ENCODE results near the gene HOXB7.

Gene HOXB7

DNA sequence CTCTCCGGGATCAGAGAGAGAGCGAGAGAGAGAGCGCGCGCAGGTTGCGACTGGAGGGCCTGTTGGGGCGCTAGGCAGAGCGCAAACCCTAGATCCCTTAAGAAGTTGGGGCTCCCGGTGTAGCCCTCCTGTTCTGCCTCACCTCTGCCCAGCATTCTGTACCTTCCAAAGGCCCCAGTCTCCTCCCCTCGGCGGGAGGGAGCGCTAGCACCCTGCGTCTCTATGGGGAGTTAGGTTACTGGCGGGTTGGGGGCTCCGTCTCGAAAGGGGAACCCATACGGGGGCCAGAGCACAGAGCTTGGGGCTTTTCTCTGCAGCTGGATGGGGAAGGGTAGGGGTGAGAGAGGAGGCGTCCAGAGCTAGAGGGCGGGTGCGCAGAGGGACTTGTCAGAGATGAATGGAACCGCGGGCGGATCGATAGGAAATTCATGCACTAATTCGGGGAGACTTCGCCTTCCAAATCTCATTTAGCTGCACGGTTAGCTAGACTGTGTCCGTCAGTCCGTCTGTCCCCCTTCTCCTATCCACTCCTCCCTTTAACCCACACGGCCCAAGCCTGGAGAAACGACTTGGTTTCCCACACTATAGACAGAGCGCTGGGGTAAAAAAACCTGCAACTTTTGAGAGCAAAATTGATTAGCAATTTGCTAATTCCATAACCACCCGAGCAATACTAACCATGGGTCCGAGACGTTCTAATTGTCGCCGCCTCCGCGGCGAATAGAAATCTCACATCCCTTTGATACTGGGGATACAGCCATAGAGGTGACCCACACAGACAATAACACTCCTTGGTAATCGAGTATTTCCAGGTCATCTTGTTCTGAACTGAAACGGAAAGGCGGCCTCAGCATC, 32.0 kb downstream of the HOXB7 start:
- no peak for DNase-seq

DNA sequence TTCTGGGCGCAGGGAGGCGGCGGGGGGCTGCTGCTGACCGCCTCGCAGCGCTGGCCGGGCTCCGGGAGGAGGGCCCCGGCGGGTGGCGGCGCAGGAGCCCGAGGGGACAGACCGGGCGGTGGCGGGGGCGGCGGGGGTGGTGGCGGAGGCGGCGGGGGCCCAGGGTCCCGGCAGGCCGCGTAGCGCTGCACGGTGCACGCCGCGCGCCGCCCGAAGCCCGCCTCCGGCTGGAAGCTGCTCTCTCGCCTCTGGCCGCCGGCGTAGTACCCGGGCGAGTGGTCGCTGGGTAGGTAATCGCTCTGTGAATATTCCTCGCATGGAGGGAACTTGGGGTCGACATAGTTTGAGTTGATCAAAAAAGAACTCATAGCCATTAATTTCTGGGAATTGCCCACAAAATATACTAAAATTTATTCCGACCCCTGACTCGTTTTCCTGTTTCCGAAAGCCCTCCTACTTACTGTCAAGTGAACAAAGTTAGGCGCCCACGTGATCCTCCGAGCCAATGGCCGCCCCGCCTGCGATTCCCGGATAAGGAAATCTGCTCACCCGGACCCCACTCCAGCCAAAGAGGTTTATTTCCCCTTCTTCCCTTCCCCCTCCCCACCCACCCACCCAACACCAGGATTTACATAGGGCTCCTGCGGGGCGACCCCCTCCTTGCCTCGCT, 32.7 kb downstream of the HOXB7 start, which contains the start of gene HOXB4:
HOXB4 (minus strand) TSS at position 405 of the 670 bp plus-strand sequence; CDS start at position 374, 31 bp downstream.
- peak; percentile 62 for DNase-seq

DNA sequence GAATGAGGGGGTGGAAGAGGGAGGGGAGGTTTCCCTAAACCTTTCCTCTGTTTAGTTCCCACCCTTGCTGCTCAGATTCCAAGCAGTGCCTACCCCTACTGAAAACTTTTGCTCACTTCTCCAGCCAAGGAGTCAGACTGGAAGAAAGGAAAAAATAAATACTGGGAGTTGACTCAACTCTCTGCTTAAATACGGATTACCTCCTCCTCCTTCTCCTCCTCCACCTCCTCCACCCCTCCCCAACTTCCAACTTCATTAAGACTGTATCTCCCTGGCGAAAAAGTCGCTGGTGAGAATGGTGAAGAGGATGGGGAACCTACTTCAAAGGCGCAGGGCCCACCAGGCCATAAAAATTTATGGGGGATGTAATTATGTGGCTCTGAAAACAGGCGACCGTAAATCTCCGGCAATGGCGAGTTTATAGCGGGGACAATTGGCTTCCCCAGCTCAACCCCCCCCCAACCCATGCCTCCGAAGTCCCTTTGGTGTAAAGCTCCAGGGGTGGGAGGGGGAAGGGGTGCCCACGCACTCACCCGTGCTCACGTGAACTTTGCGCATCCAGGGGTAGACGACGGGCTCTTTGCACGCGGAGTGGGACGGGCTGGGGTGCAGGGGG, 33.4 kb downstream of the HOXB7 start:
- DNase-seq = peak; percentile 35

DNA sequence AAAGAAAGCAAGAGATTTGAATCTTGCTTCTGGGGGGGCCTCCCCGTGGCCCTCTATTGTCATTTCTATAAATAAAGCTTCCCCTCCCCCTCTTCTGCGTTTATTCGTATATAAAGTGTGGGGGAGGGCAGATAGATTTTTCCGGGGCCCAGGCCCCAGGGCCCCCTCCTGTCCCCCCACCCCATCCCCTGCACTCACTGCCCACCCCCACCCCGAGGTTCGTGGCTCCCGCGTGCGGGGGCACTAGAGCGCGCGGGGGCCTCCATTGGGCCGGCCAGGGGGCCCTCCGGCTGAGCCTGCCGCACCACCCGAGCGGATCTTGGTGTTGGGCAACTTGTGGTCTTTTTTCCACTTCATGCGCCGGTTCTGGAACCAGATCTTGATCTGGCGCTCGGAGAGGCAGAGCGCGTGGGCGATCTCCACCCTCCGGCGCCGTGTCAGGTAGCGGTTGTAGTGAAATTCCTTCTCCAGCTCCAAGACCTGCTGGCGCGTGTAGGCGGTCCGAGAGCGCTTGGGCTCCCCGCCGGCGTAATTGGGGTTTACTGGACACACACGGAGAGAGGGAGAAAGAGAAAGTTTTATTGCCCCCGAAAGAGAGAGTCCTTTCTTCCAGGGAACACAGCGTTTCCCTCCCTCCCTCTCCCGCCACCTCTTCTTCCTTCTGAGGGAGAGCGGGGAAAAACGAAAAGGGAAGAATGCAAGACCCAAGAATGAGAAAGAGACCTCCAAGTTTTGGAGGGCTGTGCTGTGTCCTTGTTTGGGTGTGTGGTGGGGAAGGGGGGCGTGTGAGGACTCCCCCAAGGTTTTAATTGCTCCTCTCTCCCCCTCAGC, 34.1 kb downstream of the HOXB7 start:
- DNase-seq = no peak

DNA sequence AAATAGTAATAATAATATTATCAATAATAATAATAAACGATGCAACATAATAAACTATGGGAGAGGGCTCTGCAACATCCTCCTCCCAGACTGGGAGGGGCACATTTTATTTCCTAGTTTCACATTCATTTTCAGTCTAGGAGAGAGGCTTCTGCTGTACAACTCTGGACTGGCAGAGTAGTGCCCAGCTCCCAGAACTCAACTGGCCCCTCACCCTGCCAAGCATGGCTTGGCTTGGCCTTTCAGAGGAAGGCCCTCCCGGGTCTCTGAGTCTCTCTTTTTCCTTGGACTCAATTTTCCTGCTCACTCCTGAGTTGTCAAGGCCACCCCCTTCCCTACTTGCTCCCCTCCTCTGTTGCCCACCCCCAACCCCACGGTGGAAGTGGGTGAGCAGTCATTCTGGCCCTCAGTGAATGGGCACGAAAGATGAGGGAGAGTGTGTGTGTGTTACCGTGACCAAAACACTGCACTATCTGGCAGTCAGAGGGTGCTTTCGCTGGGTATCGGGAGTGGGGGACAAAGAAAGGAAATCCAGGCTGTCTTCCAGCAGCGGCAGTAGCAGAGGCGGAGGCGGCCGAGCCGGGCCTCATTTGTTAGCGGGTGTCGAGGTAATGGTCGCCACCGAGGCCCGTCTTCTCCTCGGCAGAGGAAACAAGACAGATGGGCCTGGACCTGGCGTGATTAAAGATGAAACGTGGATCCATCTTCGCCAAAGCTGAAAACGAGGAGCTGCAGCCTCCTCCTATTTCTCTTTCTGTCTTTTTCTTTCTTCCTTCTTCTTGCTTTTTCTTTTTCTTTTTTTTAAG, 34.9 kb downstream of the HOXB7 start:
- DNase-seq = no peak

DNA sequence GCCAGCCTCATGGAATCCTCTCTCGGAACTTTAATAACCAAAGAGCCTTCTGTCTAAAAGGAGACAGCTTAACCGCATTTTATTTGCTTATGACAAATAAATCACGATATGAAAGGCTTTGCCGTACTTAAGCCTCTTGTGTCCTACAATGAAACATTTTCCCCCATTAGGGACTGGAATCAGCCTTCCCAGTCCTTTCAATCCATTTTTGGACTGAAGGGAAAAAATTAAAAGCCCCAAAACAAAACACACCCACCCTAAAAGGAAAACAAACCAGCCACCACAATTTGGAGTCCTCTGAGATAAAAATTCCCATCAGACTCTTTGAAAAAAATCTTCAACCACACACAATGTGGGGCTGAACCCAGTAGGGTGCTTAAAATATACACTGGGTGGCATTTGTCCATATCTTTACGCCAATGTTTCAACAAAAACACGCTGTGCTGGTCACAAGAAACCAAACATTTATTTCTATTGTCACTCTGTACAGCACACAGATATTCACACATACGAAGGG, 35.7 kb downstream of the HOXB7 start:
- no peak for DNase-seq

DNA sequence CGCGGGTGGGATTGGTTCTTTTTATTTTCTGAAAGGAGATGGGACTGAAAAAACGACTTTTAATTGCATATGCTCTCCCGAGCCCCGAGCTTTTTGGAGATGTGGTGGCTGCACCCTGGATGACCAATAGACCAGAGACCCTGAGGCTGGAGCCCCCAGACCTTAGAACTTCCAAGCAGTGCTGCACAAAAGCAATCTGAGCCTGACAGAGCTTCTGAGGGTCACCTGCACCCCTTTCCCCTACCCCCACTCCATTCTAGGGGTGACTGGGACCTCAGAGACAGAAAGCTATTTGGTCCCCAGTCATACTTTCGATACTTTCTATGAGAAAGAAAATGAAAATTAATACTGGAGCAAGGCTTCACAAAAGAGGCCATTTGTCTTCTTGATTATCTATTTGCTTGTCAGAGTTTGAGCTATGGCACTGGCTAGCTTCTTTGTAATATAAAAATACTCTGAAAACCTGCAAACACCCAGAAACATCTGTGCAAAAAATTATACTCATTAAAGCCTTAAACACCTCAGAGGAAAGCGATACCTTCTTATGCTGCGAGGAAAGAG, 36.2 kb downstream of the HOXB7 start:
- DNase-seq = no peak

DNA sequence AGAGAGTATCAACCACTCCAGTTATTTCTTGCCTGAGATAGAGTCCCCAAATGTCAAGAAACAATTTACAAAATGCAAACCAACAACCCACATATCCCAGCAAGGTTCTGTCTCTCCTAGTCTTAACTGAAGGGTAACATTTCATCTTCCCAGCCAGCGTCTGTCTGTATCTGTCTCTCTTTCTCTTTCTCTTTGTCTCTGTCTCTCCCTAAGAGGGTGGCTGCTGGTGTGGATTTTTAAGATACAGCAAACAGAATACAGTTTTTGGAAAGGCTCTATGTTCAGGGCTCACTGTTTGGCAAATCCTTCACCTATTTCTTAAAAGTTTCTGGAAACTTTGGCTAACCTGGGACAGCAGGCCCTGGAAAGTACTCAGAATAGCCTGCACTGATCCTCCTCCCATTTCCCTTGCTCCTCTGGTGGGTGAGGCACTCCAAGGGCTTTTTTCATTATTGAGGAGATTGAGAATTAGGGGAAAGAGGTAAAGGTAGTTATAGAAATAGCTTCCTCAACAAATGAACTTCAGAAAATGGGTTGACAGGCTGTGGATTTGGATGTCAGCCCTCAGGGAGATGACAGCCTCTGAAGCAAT, 38.9 kb downstream of the HOXB7 start:
- no peak for DNase-seq

DNA sequence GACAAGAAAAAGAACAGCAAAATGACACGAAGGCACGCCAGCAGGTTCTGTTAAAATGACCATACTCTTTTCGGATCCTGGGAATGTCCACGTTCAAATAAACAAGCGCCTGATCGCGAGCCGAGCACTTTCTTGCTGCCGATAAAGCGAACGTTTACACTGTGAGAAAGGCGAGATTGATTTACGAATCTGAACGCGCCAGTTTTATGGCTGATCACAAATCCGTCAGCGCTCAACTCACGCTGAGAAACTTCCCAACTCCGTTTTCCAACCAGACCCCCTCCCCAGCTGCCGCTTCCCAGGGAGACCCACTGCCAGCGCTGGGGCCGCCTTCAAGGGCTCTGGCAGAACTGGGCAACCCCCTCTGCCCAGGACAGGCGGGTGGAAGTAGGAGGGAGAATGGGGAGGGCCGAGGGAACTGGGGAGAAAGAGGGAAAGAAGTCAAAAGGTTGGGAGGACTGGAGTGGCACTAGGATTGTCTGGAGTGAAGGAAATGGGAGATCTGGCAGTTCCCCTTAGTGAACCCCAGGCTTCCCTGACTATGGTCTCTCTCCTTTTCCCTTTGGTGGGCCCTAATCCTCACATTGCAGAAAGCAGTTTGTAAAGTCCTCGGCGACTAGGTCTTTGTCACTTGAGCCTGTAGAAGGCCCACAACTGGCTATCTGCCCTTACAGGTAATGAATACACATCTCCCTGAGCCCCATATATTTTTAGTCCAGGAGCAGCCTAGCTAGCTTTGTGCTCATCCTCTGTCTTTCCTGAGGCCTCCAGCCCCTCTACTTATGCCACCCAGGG, 39.6 kb downstream of the HOXB7 start:
- no peak for DNase-seq

DNA sequence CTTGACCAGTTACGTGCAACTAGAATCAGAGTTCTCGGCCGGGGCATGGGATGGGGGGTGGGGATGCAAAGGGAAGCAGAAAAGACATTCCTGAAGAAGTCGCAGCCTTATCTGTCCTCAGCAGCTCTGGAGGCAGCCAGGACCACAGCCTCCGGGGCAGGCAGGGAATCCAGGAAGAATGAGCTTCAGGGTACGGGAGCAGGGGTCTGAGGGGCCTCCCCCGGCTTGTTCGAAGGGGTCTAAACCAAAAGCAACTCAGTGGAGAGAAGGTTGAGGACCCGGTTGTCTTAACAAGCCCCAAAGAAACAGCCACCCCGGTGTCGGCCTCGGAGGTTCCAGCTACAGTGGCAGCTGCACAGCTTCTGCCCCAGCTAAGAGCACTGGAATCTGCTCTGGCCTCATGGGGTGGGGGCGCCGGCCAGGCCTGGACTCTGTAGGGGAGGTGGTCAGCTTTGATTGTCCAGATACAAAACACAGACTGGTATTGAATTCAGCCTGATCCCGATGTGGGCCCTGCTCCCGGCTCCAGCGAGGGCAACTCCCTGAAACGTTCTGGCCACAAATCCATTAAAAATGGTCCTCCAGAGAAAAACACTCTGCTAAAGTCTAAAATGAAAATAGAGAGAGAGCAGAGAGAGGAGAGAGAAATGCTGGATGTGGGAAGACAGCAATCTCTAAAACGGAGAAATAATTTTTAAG, 40.3 kb downstream of the HOXB7 start:
- no peak for DNase-seq

DNA sequence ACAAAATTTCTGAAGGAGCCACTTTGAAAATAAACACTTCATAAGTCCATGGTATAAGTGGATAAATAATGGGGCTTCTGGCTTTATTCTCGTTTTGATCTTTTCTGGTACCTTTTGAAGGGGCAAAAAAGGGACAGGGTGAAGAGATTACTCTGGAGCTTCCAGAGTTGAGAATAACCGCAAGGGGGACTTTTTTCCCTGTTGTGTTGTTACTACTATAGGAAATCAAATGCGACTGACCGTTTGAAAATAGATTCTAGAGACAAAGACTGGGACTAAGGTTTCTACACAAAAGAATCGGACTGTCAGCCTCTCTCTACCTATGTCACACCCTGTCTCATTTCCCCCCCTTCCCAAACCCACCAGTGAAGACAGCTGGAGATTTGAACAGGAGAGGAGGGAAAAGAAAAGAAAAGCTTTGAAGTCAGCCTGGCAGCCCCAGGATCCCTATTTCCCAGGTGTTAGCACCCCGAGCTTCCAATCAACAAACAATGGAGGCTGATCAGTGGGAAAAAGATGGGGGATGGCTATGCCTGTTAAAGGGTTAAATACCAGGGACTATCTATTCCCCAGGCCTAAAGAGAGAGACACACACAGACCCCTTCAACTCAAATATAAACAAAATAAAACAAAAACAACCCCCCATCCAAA, 41.0 kb downstream of the HOXB7 start:
- DNase-seq = no peak

DNA sequence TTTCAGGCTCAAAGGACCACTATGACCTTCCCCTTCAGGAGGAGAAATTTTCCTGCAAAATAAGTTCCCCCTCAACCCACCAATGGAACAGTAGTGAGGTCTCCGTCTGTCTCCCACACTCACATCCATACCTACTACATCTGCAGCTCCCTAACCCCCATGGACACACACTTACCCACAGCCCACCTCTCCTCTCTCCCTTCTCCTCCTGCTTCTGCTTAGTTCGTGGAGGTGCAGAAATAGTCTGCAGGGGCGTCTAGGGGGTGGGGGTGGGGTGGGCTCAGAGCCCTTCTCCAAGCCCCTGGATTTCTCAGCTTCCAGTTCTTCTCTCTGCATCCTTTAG, 41.6 kb downstream of the HOXB7 start:
- DNase-seq = no peak

DNA sequence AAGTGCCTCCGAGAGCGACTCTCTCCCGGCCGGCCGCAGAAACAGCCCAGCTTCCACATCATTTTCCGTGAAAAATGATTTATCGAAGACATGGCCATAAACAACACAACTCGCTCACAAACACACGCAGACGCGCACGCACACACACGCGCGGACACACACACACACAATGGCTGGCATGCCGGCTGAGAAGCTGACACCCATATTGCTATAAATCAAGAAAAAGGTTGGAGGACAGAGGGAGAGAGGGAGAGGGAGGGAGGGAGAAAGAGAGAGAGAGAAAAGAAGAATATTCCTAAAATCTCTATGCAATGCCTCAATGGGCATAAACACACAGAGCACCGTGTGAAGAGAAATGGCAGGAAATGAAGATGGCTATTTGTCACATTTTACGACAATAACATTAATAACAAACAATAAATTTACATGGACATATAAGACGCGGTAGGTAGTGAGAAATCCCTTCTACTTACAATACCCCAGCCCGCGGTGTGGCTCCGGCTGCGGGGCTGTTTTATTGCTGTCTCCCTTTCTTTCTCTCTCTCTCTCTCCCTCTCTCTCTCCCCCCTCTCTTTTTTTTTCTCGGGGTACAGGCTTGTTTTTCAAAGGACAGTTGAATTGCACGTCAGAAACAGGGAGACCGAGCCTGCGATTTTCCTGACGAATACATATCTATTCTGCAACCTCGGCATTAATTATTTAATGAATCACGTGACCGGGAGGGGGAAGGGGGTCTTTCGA, 42.1 kb downstream of the HOXB7 start:
- no peak for DNase-seq

DNA sequence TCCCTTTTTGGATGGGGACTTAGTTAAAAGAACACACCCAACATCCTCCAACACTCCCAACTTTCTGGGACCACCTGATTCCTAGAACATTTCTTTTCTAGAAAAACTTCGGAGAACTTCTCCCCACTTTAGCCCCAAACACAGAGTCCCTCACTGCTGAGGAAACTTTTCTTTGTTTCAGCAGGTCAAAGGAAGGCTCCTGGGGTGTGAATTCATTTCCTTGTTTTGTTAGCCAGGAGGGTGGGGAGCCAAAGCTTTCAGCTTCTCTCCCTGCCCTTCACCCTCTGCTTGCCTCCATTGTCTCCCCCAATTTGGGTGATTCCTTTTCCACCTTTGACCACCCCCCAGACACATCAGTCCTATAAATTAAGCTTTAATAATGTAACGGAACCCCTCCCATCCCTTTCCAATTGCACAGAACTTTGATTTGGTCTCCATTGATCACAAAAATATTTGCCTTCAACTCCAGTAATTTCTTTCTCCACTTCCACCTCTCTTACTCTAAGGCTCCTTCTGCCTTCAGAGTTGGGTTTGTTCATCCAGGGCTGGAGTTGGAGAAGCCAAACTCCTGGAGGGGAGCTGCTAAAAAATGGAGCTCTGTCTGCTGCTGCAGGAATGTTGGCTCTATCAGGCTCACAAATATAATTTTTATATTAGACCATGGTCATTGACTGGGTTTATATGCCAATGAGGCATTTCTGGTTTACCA, 43.0 kb downstream of the HOXB7 start:
- no peak for DNase-seq

DNA sequence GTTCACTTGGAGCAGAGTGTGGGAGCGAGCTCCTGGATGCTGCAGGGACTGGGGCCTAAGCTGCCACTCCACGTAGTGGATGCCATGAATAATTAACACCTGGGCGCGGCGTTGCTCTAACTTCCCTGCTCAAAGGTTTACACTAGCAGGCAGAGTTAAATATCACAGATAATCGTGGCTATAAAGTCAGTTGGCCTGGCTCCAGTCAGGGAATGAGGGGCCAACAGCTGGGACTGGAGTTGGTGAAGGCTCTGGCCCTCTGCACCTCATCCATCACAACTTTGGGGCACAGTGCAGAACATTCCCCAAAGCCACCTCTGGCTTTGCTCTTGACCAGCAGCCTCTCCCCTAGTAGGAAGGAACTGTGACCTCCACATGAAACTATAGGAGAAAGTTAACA, 43.6 kb downstream of the HOXB7 start:
- DNase-seq = no peak

DNA sequence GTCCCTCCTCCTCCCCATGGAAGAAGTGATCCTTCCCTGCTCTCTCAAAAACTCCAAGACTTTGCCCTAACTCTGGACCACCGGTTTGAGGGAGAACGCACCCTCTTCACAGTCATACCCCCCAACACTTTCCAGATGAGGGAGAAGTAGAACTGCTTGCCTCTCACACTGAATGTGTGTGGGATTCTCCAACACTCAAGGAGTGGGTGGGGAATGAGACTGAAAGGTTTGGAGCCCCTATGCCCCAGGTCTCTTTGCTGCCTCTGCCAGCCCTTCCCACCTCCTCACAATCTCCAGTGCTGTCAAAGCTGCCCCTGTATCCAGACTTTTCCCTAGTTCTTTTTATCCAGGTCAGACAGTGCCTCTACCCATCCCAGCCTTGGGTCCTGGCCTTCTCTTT, 44.1 kb downstream of the HOXB7 start:
- no peak for DNase-seq

DNA sequence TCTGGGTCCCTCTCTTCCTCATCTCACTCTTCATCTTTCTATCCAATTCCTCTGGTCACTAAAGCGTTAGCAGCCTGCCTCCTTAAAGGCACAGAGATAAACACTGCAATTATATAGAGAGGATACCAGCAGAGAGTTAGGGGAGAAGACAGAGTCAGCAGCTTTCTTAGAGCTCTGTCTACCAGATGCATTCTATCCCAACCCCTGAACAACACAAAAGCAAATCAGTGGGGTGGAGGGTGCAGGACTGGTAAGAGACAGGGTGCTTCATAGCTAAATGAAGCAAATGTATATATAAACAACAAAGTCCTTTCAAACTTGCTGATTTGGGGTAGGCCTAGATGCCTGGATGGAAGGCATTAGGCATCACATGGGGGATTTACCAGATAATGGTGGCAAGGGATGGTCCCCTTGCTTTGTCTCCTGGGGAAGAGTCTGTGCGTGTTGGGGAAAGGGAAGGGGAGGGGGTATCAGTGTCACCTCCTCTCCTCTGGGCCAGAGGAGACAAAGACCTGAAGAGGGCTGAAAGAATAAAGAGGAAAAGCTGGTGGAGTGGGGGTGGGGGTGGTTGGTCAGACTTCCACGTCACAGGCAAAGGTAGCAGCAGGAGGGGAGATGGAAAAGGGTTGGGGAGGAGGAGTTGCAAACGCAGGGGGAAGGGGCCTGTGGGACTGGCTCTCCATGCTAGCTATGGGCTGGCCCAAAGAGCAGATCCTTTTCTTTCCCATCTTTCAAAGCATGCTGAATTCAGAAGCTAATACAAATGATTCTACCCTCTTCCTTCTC, 44.7 kb downstream of the HOXB7 start:
- no peak for DNase-seq
